Neural cell (in vitro differentiated cells): ENCODE results near the gene MYO3B. TPM values are rescaled to one million over a fixed set of nuclear protein-coding genes. Genes with fewer than 3 reads are reported as not detected.

ENCODE experiments used
- H2AFZ ChIP-seq: fragments of 200-600, 300-800 bp; sonication (generic), shearing (Covaris generic); 2 replicates; pipeline ENCODE4 v1.6.0; 2014; ENCODE audit warnings: low read depth, mild to moderate bottlenecking, antibody characterized with exemption, low read length, moderate library complexity
- H3F3A ChIP-seq: fragments of 200-600 bp; shearing (Covaris generic); 2 replicates; pipeline ENCODE4 v1.6.1; 2016; ENCODE audit warnings: mild to moderate bottlenecking, moderate library complexity, mixed read lengths, antibody characterized with exemption, low read length; ENCODE audit not compliant: insufficient read depth, poor library complexity, severe bottlenecking
- H3K27ac ChIP-seq: fragments of 200-600, 300-800 bp; sonication (generic), shearing (Covaris generic); 2 replicates; pipeline ENCODE4 v1.5.1; 2014; ENCODE audit warnings: mild to moderate bottlenecking, low read length, moderate library complexity
- H3K27me3 ChIP-seq: fragments of 300-800, 200-600 bp; sonication (generic), shearing (Covaris generic); 2 replicates; pipeline ENCODE4 v1.6.0; 2014; ENCODE audit warnings: mild to moderate bottlenecking, low read depth, low read length, moderate library complexity; ENCODE audit not compliant: insufficient read depth
- H3K36me3 ChIP-seq: fragments of 300-800, 200-600 bp; sonication (generic), shearing (Covaris generic); 2 replicates; pipeline ENCODE4 v1.5.1; 2014; ENCODE audit warnings: mild to moderate bottlenecking, antibody characterized with exemption, low read length, moderate library complexity; ENCODE audit not compliant: insufficient read depth
- H3K4me2 ChIP-seq: fragments of 300-800, 200-600 bp; sonication (generic), shearing (Covaris generic); 2 replicates; pipeline ENCODE4 v1.6.0; 2014; ENCODE audit warnings: mild to moderate bottlenecking, low read length
- H3K4me3 ChIP-seq: fragments of 300-800, 200-600 bp; sonication (generic), shearing (Covaris generic); 2 replicates; pipeline ENCODE4 v1.5.1; 2014; ENCODE audit warnings: mild to moderate bottlenecking, low read length, moderate library complexity
- H3K79me2 ChIP-seq: fragments of 200-600 bp; shearing (Covaris generic); replicated peaks from 2 replicates; pipeline ENCODE4 v1.6.0; 2014; ENCODE audit warnings: mild to moderate bottlenecking, low read length, moderate library complexity; ENCODE audit not compliant: insufficient read depth
- H3K9ac ChIP-seq: fragments of 300-800, 200-600 bp; sonication (generic), shearing (Covaris generic); 2 replicates; pipeline ENCODE4 v1.6.1; 2016; ENCODE audit warnings: mild to moderate bottlenecking, low read length, mixed read lengths
- H3K9me2 ChIP-seq: fragments of 200-600 bp; shearing (Covaris generic); 2 replicates; pipeline ENCODE4 v1.6.1; 2016; ENCODE audit warnings: mild to moderate bottlenecking, low read length, mixed read lengths; ENCODE audit not compliant: insufficient read depth
- H3K9me3 ChIP-seq: fragments of 200-600, 300-800 bp; sonication (generic), shearing (Covaris generic); 2 replicates; pipeline ENCODE4 v1.6.1; 2016; ENCODE audit warnings: mild to moderate bottlenecking, mixed run types, low read length, moderate library complexity, mixed read lengths
- H4K20me1 ChIP-seq: fragments of 200-600 bp; shearing (Covaris generic); 2 replicates; pipeline ENCODE4 v1.6.1; 2016; ENCODE audit warnings: mild to moderate bottlenecking, mixed run types; ENCODE audit not compliant: insufficient read depth
- EP300 ChIP-seq: fragments of 450-650 bp; conservative IDR thresholded peaks from 2 replicates; pipeline ENCODE4 v1.6.1; 2014; ENCODE audit warnings: antibody characterized with exemption, mild to moderate bottlenecking, moderate library complexity; ENCODE audit not compliant: poor library complexity, severe bottlenecking
- EZH2 ChIP-seq: fragments of 200-600, 300-800 bp; shearing (Covaris generic), sonication (generic); IDR thresholded peaks from 2 replicates; pipeline ENCODE4 v1.6.1; 2014; ENCODE audit warnings: antibody characterized with exemption, low read length, borderline replicate concordance, mild to moderate bottlenecking; ENCODE audit not compliant: insufficient read depth, poor library complexity, severe bottlenecking
- MXI1 ChIP-seq: fragments of 450-650 bp; conservative IDR thresholded peaks from 2 replicates; pipeline ENCODE4 v1.6.1; 2014; ENCODE audit warnings: antibody characterized with exemption, mild to moderate bottlenecking; ENCODE audit not compliant: poor library complexity, severe bottlenecking
- POLR2AphosphoS5 ChIP-seq: IDR thresholded peaks from 2 replicates; pipeline ENCODE4 v1.6.1; 2012
- RAD21 ChIP-seq: fragments of 450-650 bp; conservative IDR thresholded peaks from 2 replicates; pipeline ENCODE4 v1.6.1; 2014; ENCODE audit warnings: antibody characterized with exemption, mild to moderate bottlenecking, moderate library complexity
- SMC3 ChIP-seq: fragments of 450-650 bp; conservative IDR thresholded peaks from 2 replicates; pipeline ENCODE4 v1.6.1; 2014; ENCODE audit warnings: antibody characterized with exemption, mild to moderate bottlenecking, moderate library complexity; ENCODE audit not compliant: poor library complexity
- TAF1 ChIP-seq: IDR thresholded peaks from 2 replicates; pipeline ENCODE4 v1.6.1; 2012; ENCODE audit warnings: low read depth
- polyA plus RNA-seq: library from polyadenylated mRNA; depleted of rRNA; stranded (reverse); fragments of >200 nt; gene quantifications from 2 replicates; pipeline ENCODE4 v1.2.3, GENCODE V29; 2014
- TF ChIP-seq, protein P1 (sequence below): IDR thresholded peaks from 2 replicates; pipeline ENCODE4 v1.6.1; 2012; ENCODE audit warnings: borderline replicate concordance
- TF ChIP-seq, protein P2 (sequence below): fragments of 450-650 bp; IDR thresholded peaks from 2 replicates; pipeline ENCODE4 v1.5.1; 2014; ENCODE audit warnings: antibody characterized with exemption, mild to moderate bottlenecking, moderate library complexity; ENCODE audit not compliant: poor library complexity, severe bottlenecking

MYO3B gene
- polyA plus RNA-seq, 1 donor from 2014 or later, result 0.11 TPM

DNA sequence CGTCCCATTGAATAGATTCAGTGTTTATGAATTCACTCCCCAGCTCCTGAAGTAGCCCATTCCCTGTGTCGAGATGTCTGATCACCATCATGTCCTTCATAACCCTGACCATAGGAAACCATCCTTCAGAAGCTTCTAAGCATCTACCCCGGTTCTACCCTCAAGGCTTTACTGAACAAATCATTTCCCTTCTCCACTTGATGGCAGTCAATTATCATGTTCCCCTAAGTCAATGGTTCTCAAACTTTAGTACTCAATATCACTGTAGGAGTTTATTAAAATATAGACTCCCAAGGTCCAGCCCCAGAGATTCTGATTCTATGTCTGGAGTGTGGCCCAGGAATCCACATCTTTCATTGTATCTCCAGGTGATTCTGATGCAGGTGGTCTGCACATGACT lies 308.8 kb downstream of the MYO3B start:
- H3K79me2 ChIP-seq, result no peaks in the 10 kb centered on the region
- no peak overlapping the region for H3K4me2 ChIP-seq
- no peaks in the 10 kb centered on the region for H3K36me3 ChIP-seq

DNA sequence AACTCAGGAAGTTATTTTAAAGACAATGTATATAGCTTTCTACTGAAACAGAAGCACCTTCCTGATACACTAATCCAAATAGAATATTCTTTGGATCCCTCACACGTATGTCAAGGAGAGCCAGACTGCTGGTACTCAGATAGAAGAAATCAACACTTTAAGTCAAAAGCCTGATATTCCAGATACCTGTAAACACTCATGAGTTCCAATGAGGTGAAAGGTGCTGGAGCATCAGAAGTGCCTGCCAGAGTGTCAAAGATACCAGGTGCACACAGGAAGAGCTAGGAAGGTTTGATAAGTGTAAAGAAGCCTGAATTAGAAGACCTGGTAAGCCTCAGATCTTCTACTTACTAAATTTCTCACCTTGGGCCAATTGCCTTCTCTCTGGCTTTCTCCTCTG lies 310.9 kb downstream of the MYO3B start:
- TF ChIP-seq EP300 (no peak), TAF1 (no peak), EZH2 (no peak), SMC3 (no peak), POLR2AphosphoS5 (no peak), RAD21 (no peak)
- TF ChIP-seq, protein P1, sequence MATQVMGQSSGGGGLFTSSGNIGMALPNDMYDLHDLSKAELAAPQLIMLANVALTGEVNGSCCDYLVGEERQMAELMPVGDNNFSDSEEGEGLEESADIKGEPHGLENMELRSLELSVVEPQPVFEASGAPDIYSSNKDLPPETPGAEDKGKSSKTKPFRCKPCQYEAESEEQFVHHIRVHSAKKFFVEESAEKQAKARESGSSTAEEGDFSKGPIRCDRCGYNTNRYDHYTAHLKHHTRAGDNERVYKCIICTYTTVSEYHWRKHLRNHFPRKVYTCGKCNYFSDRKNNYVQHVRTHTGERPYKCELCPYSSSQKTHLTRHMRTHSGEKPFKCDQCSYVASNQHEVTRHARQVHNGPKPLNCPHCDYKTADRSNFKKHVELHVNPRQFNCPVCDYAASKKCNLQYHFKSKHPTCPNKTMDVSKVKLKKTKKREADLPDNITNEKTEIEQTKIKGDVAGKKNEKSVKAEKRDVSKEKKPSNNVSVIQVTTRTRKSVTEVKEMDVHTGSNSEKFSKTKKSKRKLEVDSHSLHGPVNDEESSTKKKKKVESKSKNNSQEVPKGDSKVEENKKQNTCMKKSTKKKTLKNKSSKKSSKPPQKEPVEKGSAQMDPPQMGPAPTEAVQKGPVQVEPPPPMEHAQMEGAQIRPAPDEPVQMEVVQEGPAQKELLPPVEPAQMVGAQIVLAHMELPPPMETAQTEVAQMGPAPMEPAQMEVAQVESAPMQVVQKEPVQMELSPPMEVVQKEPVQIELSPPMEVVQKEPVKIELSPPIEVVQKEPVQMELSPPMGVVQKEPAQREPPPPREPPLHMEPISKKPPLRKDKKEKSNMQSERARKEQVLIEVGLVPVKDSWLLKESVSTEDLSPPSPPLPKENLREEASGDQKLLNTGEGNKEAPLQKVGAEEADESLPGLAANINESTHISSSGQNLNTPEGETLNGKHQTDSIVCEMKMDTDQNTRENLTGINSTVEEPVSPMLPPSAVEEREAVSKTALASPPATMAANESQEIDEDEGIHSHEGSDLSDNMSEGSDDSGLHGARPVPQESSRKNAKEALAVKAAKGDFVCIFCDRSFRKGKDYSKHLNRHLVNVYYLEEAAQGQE, result no peak
- TF ChIP-seq, protein P2, sequence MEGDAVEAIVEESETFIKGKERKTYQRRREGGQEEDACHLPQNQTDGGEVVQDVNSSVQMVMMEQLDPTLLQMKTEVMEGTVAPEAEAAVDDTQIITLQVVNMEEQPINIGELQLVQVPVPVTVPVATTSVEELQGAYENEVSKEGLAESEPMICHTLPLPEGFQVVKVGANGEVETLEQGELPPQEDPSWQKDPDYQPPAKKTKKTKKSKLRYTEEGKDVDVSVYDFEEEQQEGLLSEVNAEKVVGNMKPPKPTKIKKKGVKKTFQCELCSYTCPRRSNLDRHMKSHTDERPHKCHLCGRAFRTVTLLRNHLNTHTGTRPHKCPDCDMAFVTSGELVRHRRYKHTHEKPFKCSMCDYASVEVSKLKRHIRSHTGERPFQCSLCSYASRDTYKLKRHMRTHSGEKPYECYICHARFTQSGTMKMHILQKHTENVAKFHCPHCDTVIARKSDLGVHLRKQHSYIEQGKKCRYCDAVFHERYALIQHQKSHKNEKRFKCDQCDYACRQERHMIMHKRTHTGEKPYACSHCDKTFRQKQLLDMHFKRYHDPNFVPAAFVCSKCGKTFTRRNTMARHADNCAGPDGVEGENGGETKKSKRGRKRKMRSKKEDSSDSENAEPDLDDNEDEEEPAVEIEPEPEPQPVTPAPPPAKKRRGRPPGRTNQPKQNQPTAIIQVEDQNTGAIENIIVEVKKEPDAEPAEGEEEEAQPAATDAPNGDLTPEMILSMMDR, result no peak
- H3K9me3 ChIP-seq, result no peaks in the 10 kb centered on the region

More for the DNA sequence above, 308.8 kb downstream of the MYO3B start:
- no peaks in the 10 kb centered on the region for H3F3A ChIP-seq
- H2AFZ ChIP-seq, result no peak overlapping the region
- no peaks in the 10 kb centered on the region for H4K20me1 ChIP-seq
- no peaks in the 10 kb centered on the region for H3K9me2 ChIP-seq
- TF ChIP-seq, protein P1, result no peak
- TF ChIP-seq EZH2, result no peak
- TF ChIP-seq SMC3, result no peak
- TF ChIP-seq RAD21, result no peak
- TF ChIP-seq EP300, result no peak
- TF ChIP-seq MXI1, result no peak
- TF ChIP-seq, protein P2, result no peak
- TF ChIP-seq TAF1, result no peak
- TF ChIP-seq POLR2AphosphoS5, result no peak
- no peak overlapping the region for H3K9ac ChIP-seq
- H3K9me3 ChIP-seq, result no peaks in the 10 kb centered on the region
- H3K4me3 ChIP-seq, result no peak overlapping the region
- H3K27ac ChIP-seq, result no peak overlapping the region
- no peaks in the 10 kb centered on the region for H3K27me3 ChIP-seq

More for the DNA sequence above, 310.9 kb downstream of the MYO3B start:
- Histone ChIP-seq H3K4me2 (no peak overlapping the region), H3F3A (no peaks in the 10 kb centered on the region), H3K27me3 (no peaks in the 10 kb centered on the region), H3K9ac (no peak overlapping the region), H3K79me2 (no peaks in the 10 kb centered on the region), H3K36me3 (no peaks in the 10 kb centered on the region), H3K9me2 (no peaks in the 10 kb centered on the region), H4K20me1 (no peaks in the 10 kb centered on the region), H3K4me3 (no peak overlapping the region), H2AFZ (no peak overlapping the region), H3K27ac (no peak overlapping the region)
